Muscle layer of duodenum (tissue), 2 donors: ENCODE measurements around the gene CD180.

ENCODE experiments used
- H3K27ac ChIP-seq: one replicate; pipeline ENCODE4 v1.7.0; 2013; ENCODE audit warnings: mild to moderate bottlenecking, low read length
- H3K27me3 ChIP-seq: one replicate; pipeline ENCODE4 v1.7.0; 2013; ENCODE audit warnings: low read depth, mild to moderate bottlenecking, control low read depth, low read length
- H3K36me3 ChIP-seq, 2 donors: one replicate each; pipeline ENCODE4 v1.7.0; 2013; ENCODE audit warnings: low read length in 2 of 2, control low read depth in 1 of 2, mild to moderate bottlenecking in 1 of 2; ENCODE audit not compliant: insufficient read depth in 2 of 2, control insufficient read depth in 1 of 2
- H3K4me1 ChIP-seq, 2 donors: one replicate each; pipeline ENCODE4 v1.7.0; 2013; ENCODE audit warnings: low read length in 2 of 2, mild to moderate bottlenecking in 2 of 2, control low read depth in 1 of 2, moderate library complexity in 1 of 2; ENCODE audit not compliant: insufficient read depth in 2 of 2, control insufficient read depth in 1 of 2
- H3K4me3 ChIP-seq, 2 donors: one replicate each; pipeline ENCODE4 v1.7.0; 2013; ENCODE audit warnings: low read length in 2 of 2, low read depth in 1 of 2, mild to moderate bottlenecking in 1 of 2
- H3K9me3 ChIP-seq, 2 donors: one replicate each; pipeline ENCODE4 v1.7.0; 2013; ENCODE audit warnings: low read length in 2 of 2, control low read depth in 1 of 2, mild to moderate bottlenecking in 1 of 2; ENCODE audit not compliant: control insufficient read depth in 1 of 2
- donor health status: healthy.

CD180 gene

DNA sequence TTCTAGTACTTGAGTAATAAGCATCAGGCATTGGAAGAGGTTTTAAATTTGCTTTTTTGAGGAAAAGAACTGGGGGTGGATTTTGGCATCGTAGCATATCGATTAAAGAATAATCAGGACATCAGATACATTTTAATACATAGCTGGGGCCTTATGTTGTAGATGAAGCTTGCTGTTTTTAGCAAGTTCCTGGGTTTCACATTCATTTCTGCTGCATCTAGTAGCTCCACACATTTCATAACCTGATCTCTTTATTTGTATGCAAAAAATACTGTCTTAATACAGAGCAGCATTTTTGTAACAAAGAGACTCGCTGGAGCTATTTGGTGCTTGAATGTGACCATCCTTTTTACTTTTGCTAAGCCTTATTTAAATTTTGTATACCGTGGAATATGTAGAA is 28.5 kb downstream of the CD180 start:
- peaks cover 0 to 28% of the 10 kb centered on the region in 2 donors for H3K36me3 ChIP-seq
- no peaks in the 10 kb centered on the region for H3K9me3 ChIP-seq
- H3K27ac ChIP-seq: no peak overlapping the region
- no peaks in the 10 kb centered on the region for H3K4me1 ChIP-seq
- H3K4me3 ChIP-seq: no peak overlapping the region
- H3K27me3 ChIP-seq: no peaks in the 10 kb centered on the region

DNA sequence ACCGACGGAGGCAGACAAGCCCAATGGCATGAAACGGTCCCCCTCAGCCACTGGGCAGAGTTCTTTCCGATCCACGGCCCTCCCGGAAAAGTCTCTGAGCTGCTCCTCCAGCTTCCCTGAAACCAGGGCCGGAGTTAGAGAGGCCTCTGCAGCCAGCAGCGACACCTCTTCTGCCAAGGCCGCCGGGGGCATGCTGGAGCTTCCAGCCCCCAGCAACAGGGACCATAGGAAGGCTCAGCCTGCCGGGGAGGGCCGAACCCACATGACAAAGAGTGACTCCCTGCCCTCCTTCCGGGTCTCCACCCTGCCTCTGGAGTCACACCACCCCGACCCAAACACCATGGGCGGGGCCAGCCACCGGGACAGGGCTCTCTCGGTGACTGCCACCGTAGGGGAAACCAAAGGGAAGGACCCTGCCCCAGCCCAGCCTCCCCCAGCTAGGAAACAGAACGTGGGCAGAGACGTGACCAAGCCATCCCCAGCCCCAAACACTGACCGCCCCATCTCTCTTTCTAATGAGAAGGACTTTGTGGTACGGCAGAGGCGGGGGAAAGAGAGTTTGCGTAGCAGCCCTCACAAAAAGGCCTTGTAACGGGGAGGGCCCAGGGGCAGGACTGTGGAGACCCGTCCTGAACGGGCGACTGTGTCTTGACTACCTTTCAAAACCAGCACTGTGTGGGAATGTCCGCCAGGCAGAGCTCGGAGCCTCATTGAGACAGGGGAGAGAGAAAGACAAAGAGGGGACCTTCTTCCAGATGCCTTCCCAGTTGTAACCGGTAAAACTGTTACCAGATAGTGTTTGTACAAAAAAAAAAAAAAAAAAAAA is 29.9 kb downstream of the CD180 start:
- Histone ChIP-seq H3K27me3 (no peaks in the 10 kb centered on the region), H3K4me3 (peak overlapping the region in 1 of 2 donors; percentile 42), H3K9me3 (no peaks in the 10 kb centered on the region), H3K27ac (peak overlapping the region; percentile 57), H3K4me1 (no peaks in the 10 kb centered on the region), H3K36me3 (peaks cover 2 to 30% of the 10 kb centered on the region in 2 donors)

DNA sequence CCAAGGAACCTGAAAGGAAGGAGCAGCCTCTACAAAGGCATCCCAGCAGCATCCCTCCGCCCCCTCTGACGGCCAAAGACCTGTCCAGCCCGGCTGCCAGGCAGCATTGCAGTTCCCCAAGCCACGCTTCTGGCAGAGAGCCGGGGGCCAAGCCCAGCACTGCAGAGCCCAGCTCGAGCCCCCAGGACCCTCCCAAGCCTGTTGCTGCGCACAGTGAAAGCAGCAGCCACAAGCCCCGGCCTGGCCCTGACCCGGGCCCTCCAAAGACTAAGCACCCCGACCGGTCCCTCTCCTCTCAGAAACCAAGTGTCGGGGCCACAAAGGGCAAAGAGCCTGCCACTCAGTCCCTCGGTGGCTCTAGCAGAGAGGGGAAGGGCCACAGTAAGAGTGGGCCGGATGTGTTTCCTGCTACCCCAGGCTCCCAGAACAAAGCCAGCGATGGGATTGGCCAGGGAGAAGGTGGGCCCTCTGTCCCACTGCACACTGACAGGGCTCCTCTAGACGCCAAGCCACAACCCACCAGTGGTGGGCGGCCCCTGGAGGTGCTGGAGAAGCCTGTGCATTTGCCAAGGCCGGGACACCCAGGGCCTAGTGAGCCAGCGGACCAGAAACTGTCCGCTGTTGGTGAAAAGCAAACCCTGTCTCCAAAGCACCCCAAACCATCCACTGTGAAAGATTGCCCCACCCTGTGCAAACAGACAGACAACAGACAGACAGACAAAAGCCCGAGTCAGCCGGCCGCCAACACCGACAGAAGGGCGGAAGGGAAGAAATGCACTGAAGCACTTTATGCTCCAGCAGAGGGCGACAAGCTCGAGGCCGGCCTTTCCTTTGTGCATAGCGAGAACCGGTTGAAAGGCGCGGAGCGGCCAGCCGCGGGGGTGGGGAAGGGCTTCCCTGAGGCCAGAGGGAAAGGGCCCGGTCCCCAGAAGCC is 30.8 kb downstream of the CD180 start:
- peak overlapping the region; percentile 57 for H3K27ac ChIP-seq
- H3K4me1 ChIP-seq: no peaks in the 10 kb centered on the region
- no peaks in the 10 kb centered on the region for H3K27me3 ChIP-seq
- H3K4me3 ChIP-seq: peak overlapping the region in 1 of 2 donors; percentile 42
- H3K9me3 ChIP-seq: no peaks in the 10 kb centered on the region
- H3K36me3 ChIP-seq: peaks cover 4 to 29% of the 10 kb centered on the region in 2 donors

DNA sequence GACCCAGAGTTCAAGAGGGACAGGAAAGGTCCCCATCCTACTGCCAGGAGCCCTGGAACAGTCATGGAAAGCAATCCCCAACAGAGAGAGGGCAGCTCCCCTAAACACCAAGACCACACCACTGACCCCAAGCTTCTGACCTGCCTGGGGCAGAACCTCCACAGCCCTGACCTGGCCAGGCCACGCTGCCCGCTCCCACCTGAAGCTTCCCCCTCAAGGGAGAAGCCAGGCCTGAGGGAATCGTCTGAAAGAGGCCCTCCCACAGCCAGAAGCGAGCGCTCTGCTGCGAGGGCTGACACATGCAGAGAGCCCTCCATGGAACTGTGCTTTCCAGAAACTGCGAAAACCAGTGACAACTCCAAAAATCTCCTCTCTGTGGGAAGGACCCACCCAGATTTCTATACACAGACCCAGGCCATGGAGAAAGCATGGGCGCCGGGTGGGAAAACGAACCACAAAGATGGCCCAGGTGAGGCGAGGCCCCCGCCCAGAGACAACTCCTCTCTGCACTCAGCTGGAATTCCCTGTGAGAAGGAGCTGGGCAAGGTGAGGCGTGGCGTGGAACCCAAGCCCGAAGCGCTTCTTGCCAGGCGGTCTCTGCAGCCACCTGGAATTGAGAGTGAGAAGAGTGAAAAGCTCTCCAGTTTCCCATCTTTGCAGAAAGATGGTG is 31.6 kb downstream of the CD180 start:
- Histone ChIP-seq H3K36me3 (peaks cover 4 to 29% of the 10 kb centered on the region in 2 donors), H3K9me3 (no peaks in the 10 kb centered on the region), H3K27ac (no peak overlapping the region), H3K27me3 (no peaks in the 10 kb centered on the region), H3K4me3 (no peak overlapping the region), H3K4me1 (no peaks in the 10 kb centered on the region)

DNA sequence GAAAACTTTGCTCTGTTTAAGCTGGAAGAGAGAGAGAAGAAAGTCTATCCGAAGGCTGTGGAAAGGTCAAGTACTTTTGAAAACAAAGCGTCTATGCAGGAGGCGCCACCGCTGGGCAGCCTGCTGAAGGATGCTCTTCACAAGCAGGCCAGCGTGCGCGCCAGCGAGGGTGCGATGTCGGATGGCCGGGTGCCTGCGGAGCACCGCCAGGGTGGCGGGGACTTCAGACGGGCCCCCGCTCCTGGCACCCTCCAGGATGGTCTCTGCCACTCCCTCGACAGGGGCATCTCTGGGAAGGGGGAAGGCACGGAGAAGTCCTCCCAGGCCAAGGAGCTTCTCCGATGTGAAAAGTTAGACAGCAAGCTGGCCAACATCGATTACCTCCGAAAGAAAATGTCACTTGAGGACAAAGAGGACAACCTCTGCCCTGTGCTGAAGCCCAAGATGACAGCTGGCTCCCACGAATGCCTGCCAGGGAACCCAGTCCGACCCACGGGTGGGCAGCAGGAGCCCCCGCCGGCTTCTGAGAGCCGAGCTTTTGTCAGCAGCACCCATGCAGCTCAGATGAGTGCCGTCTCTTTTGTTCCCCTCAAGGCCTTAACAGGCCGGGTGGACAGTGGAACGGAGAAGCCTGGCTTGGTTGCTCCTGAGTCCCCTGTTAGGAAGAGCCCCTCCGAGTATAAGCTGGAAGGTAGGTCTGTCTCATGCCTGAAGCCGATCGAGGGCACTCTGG is 32.6 kb downstream of the CD180 start:
- Histone ChIP-seq H3K27me3 (no peaks in the 10 kb centered on the region), H3K36me3 (peaks cover 4 to 29% of the 10 kb centered on the region in 2 donors), H3K9me3 (no peaks in the 10 kb centered on the region), H3K27ac (no peak overlapping the region), H3K4me1 (no peaks in the 10 kb centered on the region), H3K4me3 (no peak overlapping the region)

DNA sequence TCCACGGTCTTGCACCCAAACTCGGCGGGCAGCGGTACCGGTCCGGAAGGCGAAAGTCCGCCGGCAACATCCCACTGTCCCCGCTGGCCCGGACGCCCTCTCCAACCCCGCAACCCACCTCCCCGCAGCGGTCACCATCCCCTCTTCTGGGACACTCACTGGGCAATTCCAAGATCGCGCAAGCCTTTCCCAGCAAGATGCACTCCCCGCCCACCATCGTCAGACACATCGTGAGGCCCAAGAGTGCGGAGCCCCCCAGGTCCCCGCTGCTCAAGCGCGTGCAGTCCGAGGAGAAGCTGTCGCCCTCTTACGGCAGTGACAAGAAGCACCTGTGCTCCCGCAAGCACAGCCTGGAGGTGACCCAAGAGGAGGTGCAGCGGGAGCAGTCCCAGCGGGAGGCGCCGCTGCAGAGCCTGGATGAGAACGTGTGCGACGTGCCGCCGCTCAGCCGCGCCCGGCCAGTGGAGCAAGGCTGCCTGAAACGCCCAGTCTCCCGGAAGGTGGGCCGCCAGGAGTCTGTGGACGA is 33.3 kb downstream of the CD180 start:
- Histone ChIP-seq H3K36me3 (peaks cover 4 to 29% of the 10 kb centered on the region in 2 donors), H3K27me3 (no peaks in the 10 kb centered on the region), H3K4me1 (no peaks in the 10 kb centered on the region), H3K4me3 (no peak overlapping the region), H3K27ac (no peak overlapping the region), H3K9me3 (no peaks in the 10 kb centered on the region)

DNA sequence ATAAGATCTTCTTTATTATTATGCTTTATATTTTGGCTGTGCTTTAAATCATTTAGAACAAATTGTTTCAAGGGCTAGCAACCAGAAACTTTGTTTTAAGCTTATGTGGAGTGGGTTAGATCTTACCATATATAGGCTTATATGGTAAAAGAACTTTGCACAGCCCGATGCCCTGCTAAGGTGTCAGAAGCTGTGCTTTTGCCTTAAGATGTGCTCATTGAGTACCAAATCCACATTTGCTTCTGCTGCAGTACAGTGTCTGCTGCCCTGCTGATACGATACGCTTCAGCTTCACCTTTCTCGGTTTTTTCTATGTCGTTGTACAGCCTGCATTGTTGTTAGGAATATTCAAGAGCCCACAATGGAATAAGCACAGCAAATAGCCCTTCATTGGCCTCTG is 34.8 kb downstream of the CD180 start:
- H3K36me3 ChIP-seq: peaks cover 4 to 29% of the 10 kb centered on the region in 2 donors
- H3K4me3 ChIP-seq: no peak overlapping the region
- H3K27ac ChIP-seq: no peak overlapping the region
- H3K4me1 ChIP-seq: no peaks in the 10 kb centered on the region
- H3K27me3 ChIP-seq: no peaks in the 10 kb centered on the region
- no peaks in the 10 kb centered on the region for H3K9me3 ChIP-seq

DNA sequence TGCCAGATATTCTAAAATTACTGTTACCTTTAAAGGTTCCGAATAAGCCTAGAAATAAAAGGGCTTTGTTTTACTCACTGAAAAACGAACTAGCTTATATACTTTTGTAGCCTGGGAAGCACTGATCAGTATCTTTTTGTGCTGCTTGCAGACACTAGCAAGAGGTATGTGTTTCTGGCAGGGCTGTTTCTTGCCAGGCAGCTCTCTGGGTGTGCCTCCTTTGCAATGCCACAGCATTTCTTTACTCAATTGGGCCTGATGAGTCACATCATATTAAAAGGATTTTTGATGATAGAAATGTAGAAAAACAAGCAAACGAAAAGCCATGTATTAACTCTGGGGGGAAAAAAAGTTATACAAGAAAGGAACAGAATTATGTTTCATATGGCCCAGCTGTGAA is 35.6 kb downstream of the CD180 start:
- Histone ChIP-seq H3K9me3 (no peaks in the 10 kb centered on the region), H3K27me3 (no peaks in the 10 kb centered on the region), H3K4me1 (no peaks in the 10 kb centered on the region), H3K36me3 (peaks cover 4 to 34% of the 10 kb centered on the region in 2 donors), H3K4me3 (no peak overlapping the region), H3K27ac (no peak overlapping the region)

DNA sequence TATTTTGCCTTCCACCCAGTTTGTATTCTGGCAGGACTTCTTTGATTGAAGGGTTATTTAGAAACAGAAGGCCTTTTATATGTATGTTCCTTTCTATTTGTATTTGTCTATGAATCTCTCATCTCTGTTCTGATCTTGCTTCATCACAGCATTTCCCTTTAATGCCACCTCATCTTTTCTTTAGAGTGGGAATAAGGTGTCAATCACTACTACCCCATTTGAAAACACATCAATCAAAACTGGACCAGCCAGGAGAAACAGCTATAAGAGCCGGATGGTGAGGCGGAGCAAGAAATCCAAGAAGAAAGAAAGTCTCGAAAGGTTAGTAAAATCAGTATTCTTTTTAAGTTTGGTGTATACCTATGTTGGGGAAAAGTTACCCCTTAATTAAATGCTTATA is 36.3 kb downstream of the CD180 start:
- no peak overlapping the region for H3K27ac ChIP-seq
- no peaks in the 10 kb centered on the region for H3K27me3 ChIP-seq
- no peak overlapping the region for H3K4me3 ChIP-seq
- H3K4me1 ChIP-seq: no peaks in the 10 kb centered on the region
- peaks cover 4 to 35% of the 10 kb centered on the region in 2 donors for H3K36me3 ChIP-seq
- H3K9me3 ChIP-seq: no peaks in the 10 kb centered on the region

DNA sequence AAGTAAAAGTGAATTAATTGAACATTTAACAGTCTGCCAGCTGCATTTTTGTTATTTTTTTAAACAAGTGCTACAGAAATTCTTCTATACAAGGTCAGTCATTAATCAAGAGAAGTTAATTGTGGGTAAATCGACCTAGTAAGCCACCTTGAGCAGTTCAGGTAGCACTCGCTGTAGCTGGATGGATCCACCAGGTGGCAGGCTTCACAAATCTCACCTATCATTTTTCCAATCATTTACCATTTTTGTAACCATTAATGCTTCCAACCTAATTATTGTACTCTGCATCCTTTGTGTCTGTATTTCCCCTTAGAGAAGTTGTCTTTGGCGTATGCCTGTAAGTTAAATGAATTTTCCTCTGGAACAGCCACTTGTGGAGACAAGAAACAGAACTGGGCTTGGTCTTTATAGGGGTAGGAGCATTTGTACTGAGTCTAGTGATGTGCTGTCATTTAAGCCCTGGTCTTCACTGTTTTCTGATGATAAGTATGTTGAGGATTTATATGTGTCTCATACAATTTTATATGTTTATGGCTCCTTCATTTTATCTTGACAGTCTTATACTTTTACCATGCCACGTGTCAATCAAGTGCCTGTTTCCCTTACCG is 39.5 kb downstream of the CD180 start:
- Histone ChIP-seq H3K4me1 (no peaks in the 10 kb centered on the region), H3K4me3 (no peak overlapping the region), H3K27me3 (no peaks in the 10 kb centered on the region), H3K36me3 (peaks cover 15 to 32% of the 10 kb centered on the region in 2 donors), H3K9me3 (no peaks in the 10 kb centered on the region), H3K27ac (no peak overlapping the region)
